Measurements from ENCODE around the gene C9orf43. TPM values are rescaled to one million over a fixed set of nuclear protein-coding genes. Genes with fewer than 3 reads are reported as not detected.

Gene C9orf43
- total RNA-seq, 4 donors from 2014 or later: 0.54 to 2.5 (median 1.7) TPM; not detected in 1

GRCh38 chr9:113368348-113368981, 42.1 kb upstream of the C9orf43 start:
- Histone ChIP-seq H3K9me3 (no peaks in the 10 kb centered on the region), H3K4me1 (no peaks in the 10 kb centered on the region), H3K27ac (no peak overlapping the region), H3K36me3 (peaks cover 0 to 14% of the 10 kb centered on the region in 2 donors), H3K27me3 (no peaks in the 10 kb centered on the region), H3K4me3 (no peak overlapping the region)
- 81 to 92% methylated on average over 2 of the region's 5 CpGs for WGBS, 2 donors (ENCODE audit: low coverage in 1 of 2)
- ATAC-seq: no peak
- no peak for TF ChIP-seq POLR2A (IDR thresholded peaks at IDR 0.05)
- TF ChIP-seq POLR2AphosphoS5 (IDR thresholded peaks at IDR 0.05): no peak
- TF ChIP-seq CTCF (IDR thresholded peaks at IDR 0.05): no peak
- TF ChIP-seq EP300 (IDR thresholded peaks at IDR 0.05): no peak

- TF ChIP-seq POLR2A (IDR thresholded peaks at IDR 0.05) (no peak), POLR2AphosphoS5 (IDR thresholded peaks at IDR 0.05) (no peak), CTCF (IDR thresholded peaks at IDR 0.05) (no peak), EP300 (IDR thresholded peaks at IDR 0.05) (no peak)
- no peak for ATAC-seq
- no peaks in the 10 kb centered on the region for H3K4me1 ChIP-seq
Measured at GRCh38 chr9:113368982-113369854, 41.3 kb upstream of the C9orf43 start.

GRCh38 chr9:113369855-113370140, 40.7 kb upstream of the C9orf43 start:
- peaks cover 0 to under 1% (median 0%) of the 10 kb centered on the region in 3 donors for H3K4me1 ChIP-seq
- no CpG with 5 or more reads among the region's 11 CpGs for WGBS, 2 donors (ENCODE audit: low coverage in 1 of 2)
- peaks cover 0 to 27% of the 10 kb centered on the region in 2 donors for H3K36me3 ChIP-seq
- ATAC-seq: no peak
- no peak for TF ChIP-seq EP300 (IDR thresholded peaks at IDR 0.05)
- TF ChIP-seq POLR2A (IDR thresholded peaks at IDR 0.05): no peak
- no peak for TF ChIP-seq CTCF (IDR thresholded peaks at IDR 0.05)
- no peak for TF ChIP-seq POLR2AphosphoS5 (IDR thresholded peaks at IDR 0.05)
- no peaks in the 10 kb centered on the region for H3K27me3 ChIP-seq
- no peaks in the 10 kb centered on the region for H3K9me3 ChIP-seq
- no peak overlapping the region for H3K27ac ChIP-seq
- H3K4me3 ChIP-seq: no peak overlapping the region

More at GRCh38 chr9:113368982-113369854, 41.3 kb upstream of the C9orf43 start:
- H3K9me3 ChIP-seq: no peaks in the 10 kb centered on the region
- H3K27me3 ChIP-seq: no peaks in the 10 kb centered on the region
- no peak overlapping the region for H3K4me3 ChIP-seq
- no peak overlapping the region for H3K27ac ChIP-seq
- H3K36me3 ChIP-seq: peaks cover 0 to 22% of the 10 kb centered on the region in 2 donors
- 67 to 76% methylated on average over 5 to 6 of the region's 13 CpGs for WGBS, 2 donors (ENCODE audit: low coverage in 1 of 2)

- no peak for ATAC-seq
- 60 to 66% methylated on average over 3 to 6 of the region's 8 CpGs for WGBS, 2 donors (ENCODE audit: low coverage in 1 of 2)
- Histone ChIP-seq H3K9me3 (no peaks in the 10 kb centered on the region), H3K4me1 (peaks cover 0 to 11% (median 4%) of the 10 kb centered on the region in 3 donors), H3K27me3 (no peaks in the 10 kb centered on the region), H3K36me3 (peaks cover 0 to 31% of the 10 kb centered on the region in 2 donors), H3K4me3 (no peak overlapping the region), H3K27ac (no peak overlapping the region)
- TF ChIP-seq EP300 (IDR thresholded peaks at IDR 0.05): no peak
- TF ChIP-seq POLR2AphosphoS5 (IDR thresholded peaks at IDR 0.05): no peak
Measured at GRCh38 chr9:113370806-113371325, 39.7 kb upstream of the C9orf43 start.

- peaks cover 0 to 18% (median 4%) of the 10 kb centered on the region in 3 donors for H3K4me1 ChIP-seq
- H3K4me3 ChIP-seq: no peak overlapping the region
- H3K27ac ChIP-seq: no peak overlapping the region
- H3K9me3 ChIP-seq: no peaks in the 10 kb centered on the region
- no peak for ATAC-seq
- 88% methylated on average over 4 of the region's 5 CpGs; no CpG with 5 or more reads in 1 of the 2 donors for WGBS, 2 donors (ENCODE audit: low coverage in 1 of 2)
- TF ChIP-seq POLR2A (IDR thresholded peaks at IDR 0.05) (no peak), EP300 (IDR thresholded peaks at IDR 0.05) (no peak), POLR2AphosphoS5 (IDR thresholded peaks at IDR 0.05) (no peak), CTCF (IDR thresholded peaks at IDR 0.05) (no peak)
- H3K36me3 ChIP-seq: peaks cover 0 to 31% of the 10 kb centered on the region in 2 donors
- H3K27me3 ChIP-seq: no peaks in the 10 kb centered on the region
Measured at GRCh38 chr9:113372059-113372458, 38.5 kb upstream of the C9orf43 start.

Measured in gastroesophageal sphincter (tissue), 4 donors.